NCI-H1417 treated with DMSO at 0.1 percent for 48 hours (cell line): ENCODE data around the gene KLF7.
A peak's percentile ranks its signal among the peaks of the same experiment; 100 is the strongest.

Source experiments
- DNase-seq: peaks from one replicate; lab custom pipeline; 2025; lab: John Stamatoyannopoulos, UW

KLF7 gene

GRCh38 chr2:207148020-207148419 is 17.7 kb downstream of the KLF7 start:
- DNase-seq: no peak

- no peak for DNase-seq
These were observed 21.5 kb downstream of the KLF7 start for GRCh38 chr2:207144173-207144785.

GRCh38 chr2:207143215-207144172 is 22.3 kb downstream of the KLF7 start:
- peak; percentile 45 for DNase-seq

- DNase-seq: no peak
These were observed 23.3 kb downstream of the KLF7 start for GRCh38 chr2:207142461-207142860.

- DNase-seq: no peak
These were observed 24.4 kb downstream of the KLF7 start for GRCh38 chr2:207141386-207141785.

- no peak for DNase-seq
These were observed 25.5 kb downstream of the KLF7 start for GRCh38 chr2:207140265-207140664.

GRCh38 chr2:207139552-207139951 is 26.2 kb downstream of the KLF7 start:
- no peak for DNase-seq

- no peak for DNase-seq
These were observed 27.0 kb downstream of the KLF7 start for GRCh38 chr2:207138627-207139297.

GRCh38 chr2:207137596-207138337 is 28.0 kb downstream of the KLF7 start:
- no peak for DNase-seq

GRCh38 chr2:207136874-207137273 is 28.9 kb downstream of the KLF7 start:
- DNase-seq: no peak

GRCh38 chr2:207135801-207136457 is 29.8 kb downstream of the KLF7 start:
- no peak for DNase-seq

- no peak for DNase-seq
These were observed 30.4 kb downstream of the KLF7 start for GRCh38 chr2:207135340-207135739.

GRCh38 chr2:207133820-207134519 is 31.8 kb downstream of the KLF7 start:
- peak; percentile 91 for DNase-seq

- DNase-seq: peak; percentile 91
These were observed 32.3 kb downstream of the KLF7 start for GRCh38 chr2:207133458-207133819.

- DNase-seq: no peak
These were observed 33.7 kb downstream of the KLF7 start for GRCh38 chr2:207132019-207132418.

- no peak for DNase-seq
These were observed 34.2 kb downstream of the KLF7 start for GRCh38 chr2:207131594-207131993.

GRCh38 chr2:207130958-207131521 is 34.7 kb downstream of the KLF7 start:
- no peak for DNase-seq

GRCh38 chr2:207129821-207130220 is 35.9 kb downstream of the KLF7 start:
- DNase-seq: no peak

GRCh38 chr2:207128867-207129266 is 36.9 kb downstream of the KLF7 start:
- no peak for DNase-seq

GRCh38 chr2:207126724-207127308 is 38.9 kb downstream of the KLF7 start:
- DNase-seq: no peak
